ENCODE measurements around the gene BRICD5.

The BRICD5 gene

GRCh38 chr16:2199095-2199494, 11.6 kb downstream of the BRICD5 start:
- DNase-seq (ENCODE audit: low spot score) = no peak

GRCh38 chr16:2198283-2198682, 12.4 kb downstream of the BRICD5 start:
- no peak for DNase-seq (ENCODE audit: low spot score)

- no peak for DNase-seq (ENCODE audit: low spot score)
Observed at GRCh38 chr16:2197765-2198164, 12.9 kb downstream of the BRICD5 start.

- no peak for DNase-seq (ENCODE audit: low spot score)
Observed at GRCh38 chr16:2196981-2197511, 13.6 kb downstream of the BRICD5 start.

- DNase-seq (ENCODE audit: low spot score) = peak; percentile 60
Observed at GRCh38 chr16:2196162-2196980, 14.3 kb downstream of the BRICD5 start, which contains the start of gene CASKIN1. Gene CASKIN1 (minus strand): TSS chr16:2196605. CDS start chr16:2196432, 173 bp downstream.

- no peak for DNase-seq (ENCODE audit: low spot score)
Observed at GRCh38 chr16:2195322-2196161, 15.1 kb downstream of the BRICD5 start.

GRCh38 chr16:2194852-2195321, 15.8 kb downstream of the BRICD5 start:
- DNase-seq (ENCODE audit: low spot score) = peak; percentile 39

- DNase-seq (ENCODE audit: low spot score) = no peak
Observed at GRCh38 chr16:2194166-2194834, 16.4 kb downstream of the BRICD5 start.

GRCh38 chr16:2191446-2191706, 19.3 kb downstream of the BRICD5 start:
- no peak for DNase-seq (ENCODE audit: low spot score)

GRCh38 chr16:2190659-2191445, 19.8 kb downstream of the BRICD5 start:
- no peak for DNase-seq (ENCODE audit: low spot score)

GRCh38 chr16:2190002-2190658, 20.5 kb downstream of the BRICD5 start:
- DNase-seq (ENCODE audit: low spot score) = no peak

GRCh38 chr16:2189252-2189893, 21.3 kb downstream of the BRICD5 start:
- DNase-seq (ENCODE audit: low spot score) = no peak

- DNase-seq (ENCODE audit: low spot score) = no peak
Observed at GRCh38 chr16:2188395-2188794, 22.3 kb downstream of the BRICD5 start.

- DNase-seq (ENCODE audit: low spot score) = no peak
Observed at GRCh38 chr16:2187212-2187611, 23.5 kb downstream of the BRICD5 start.

- no peak for DNase-seq (ENCODE audit: low spot score)
Observed at GRCh38 chr16:2186505-2186904, 24.2 kb downstream of the BRICD5 start.

- no peak for DNase-seq (ENCODE audit: low spot score)
Observed at GRCh38 chr16:2186064-2186463, 24.6 kb downstream of the BRICD5 start.

- DNase-seq (ENCODE audit: low spot score) = no peak
Observed at GRCh38 chr16:2184962-2185361, 25.7 kb downstream of the BRICD5 start.

- no peak for DNase-seq (ENCODE audit: low spot score)
Observed at GRCh38 chr16:2184346-2184745, 26.3 kb downstream of the BRICD5 start.

- DNase-seq (ENCODE audit: low spot score) = no peak
Observed at GRCh38 chr16:2183671-2184070, 27.0 kb downstream of the BRICD5 start.

GRCh38 chr16:2181952-2182351, 28.7 kb downstream of the BRICD5 start:
- DNase-seq (ENCODE audit: low spot score) = no peak

Data from AG20443 (cell line).